ENCODE results near the gene CUEDC1. TPM values are rescaled to one million over a fixed set of nuclear protein-coding genes. Genes with fewer than 3 reads are reported as not detected.

Gene CUEDC1
- total RNA-seq, 1 donor from 2014 or later, result 24.6 TPM

GRCh38 chr17:57898487-57899311, 56.5 kb downstream of the CUEDC1 start:
- H3K27me3 ChIP-seq (ENCODE audit: control insufficient read depth, insufficient read depth, low read length), result no peaks in the 10 kb centered on the region
- no peak for DNase-seq (ENCODE audit: low read depth)
- no peaks in the 10 kb centered on the region for H3K36me3 ChIP-seq (ENCODE audit: control insufficient read depth, insufficient read depth, low read length)
- no peak for TF ChIP-seq CTCF (IDR thresholded peaks at IDR 0.05; ENCODE audit: insufficient read depth, low read length, poor library complexity, severe bottlenecking)
- no peak overlapping the region for H3K4me3 ChIP-seq (ENCODE audit: low read depth, low read length)

GRCh38 chr17:57895382-57896060, 59.7 kb downstream of the CUEDC1 start:
- TF ChIP-seq CTCF (IDR thresholded peaks at IDR 0.05; ENCODE audit: insufficient read depth, low read length, poor library complexity, severe bottlenecking), result no peak
- DNase-seq (ENCODE audit: low read depth), result no peak
- Histone ChIP-seq H3K36me3 (ENCODE audit: control insufficient read depth, insufficient read depth, low read length) (no peaks in the 10 kb centered on the region), H3K4me3 (ENCODE audit: low read depth, low read length) (no peak overlapping the region), H3K27me3 (ENCODE audit: control insufficient read depth, insufficient read depth, low read length) (no peaks in the 10 kb centered on the region)

- Histone ChIP-seq H3K27me3 (ENCODE audit: control insufficient read depth, insufficient read depth, low read length) (no peaks in the 10 kb centered on the region), H3K36me3 (ENCODE audit: control insufficient read depth, insufficient read depth, low read length) (no peaks in the 10 kb centered on the region), H3K4me3 (ENCODE audit: low read depth, low read length) (no peak overlapping the region)
- no peak for TF ChIP-seq CTCF (IDR thresholded peaks at IDR 0.05; ENCODE audit: insufficient read depth, low read length, poor library complexity, severe bottlenecking)
- DNase-seq (ENCODE audit: low read depth), result no peak
Measured at GRCh38 chr17:57894848-57895247, 60.4 kb downstream of the CUEDC1 start.

GRCh38 chr17:57892820-57893595, 62.2 kb downstream of the CUEDC1 start:
- TF ChIP-seq CTCF (IDR thresholded peaks at IDR 0.05; ENCODE audit: insufficient read depth, low read length, poor library complexity, severe bottlenecking), result no peak
- H3K27me3 ChIP-seq (ENCODE audit: control insufficient read depth, insufficient read depth, low read length), result no peaks in the 10 kb centered on the region
- DNase-seq (ENCODE audit: low read depth), result peak; percentile 92
- no peak overlapping the region for H3K4me3 ChIP-seq (ENCODE audit: low read depth, low read length)
- no peaks in the 10 kb centered on the region for H3K36me3 ChIP-seq (ENCODE audit: control insufficient read depth, insufficient read depth, low read length)

- DNase-seq (ENCODE audit: low read depth), result no peak
- peak; percentile 100 for TF ChIP-seq CTCF (IDR thresholded peaks at IDR 0.05; ENCODE audit: insufficient read depth, low read length, poor library complexity, severe bottlenecking)
Measured at GRCh38 chr17:57892146-57892819, 62.9 kb downstream of the CUEDC1 start.

More at GRCh38 chr17:57892146-57892819, 62.9 kb downstream of the CUEDC1 start:
- Histone ChIP-seq H3K36me3 (ENCODE audit: control insufficient read depth, insufficient read depth, low read length) (no peaks in the 10 kb centered on the region), H3K4me3 (ENCODE audit: low read depth, low read length) (no peak overlapping the region), H3K27me3 (ENCODE audit: control insufficient read depth, insufficient read depth, low read length) (no peaks in the 10 kb centered on the region)

All from kidney epithelial cell (primary cell).